SK-N-SH treated with all-trans-retinoic acid at 6 μM for 48 hours (cell line): ENCODE results near the gene BRPF3.

ENCODE experiments used
- ARNTL ChIP-seq: fragments of 450-650 bp; formaldehyde crosslinking; IDR thresholded peaks from 2 replicates; pipeline ENCODE4 v1.5.0; 2020; ENCODE audit warnings: low read depth, mild to moderate bottlenecking, moderate library complexity, borderline replicate concordance
- CREB5 ChIP-seq: fragments of 250-450 bp; sonication (Bioruptor Pico); IDR thresholded peaks from 2 replicates; pipeline ENCODE4 v1.5.1; 2020; ENCODE audit warnings: low read depth, mild to moderate bottlenecking, moderate library complexity
- PPARA ChIP-seq: fragments of 250-450 bp; sonication (Bioruptor Pico); IDR thresholded peaks from 2 replicates; pipeline ENCODE4 v1.5.0; 2020; ENCODE audit warnings: mild to moderate bottlenecking, borderline replicate concordance
- RARB ChIP-seq: fragments of 250-450 bp; sonication (Bioruptor Pico); IDR thresholded peaks from 2 replicates; pipeline ENCODE4 v1.8.0; 2021; ENCODE audit warnings: mild to moderate bottlenecking, moderate library complexity
- ZFP30 ChIP-seq: fragments of 450-650 bp; formaldehyde crosslinking; IDR thresholded peaks from 2 replicates; pipeline ENCODE4 v1.5.0; 2022; ENCODE audit warnings: mild to moderate bottlenecking, moderate library complexity
- ZNF565 ChIP-seq: fragments of 450-650 bp; formaldehyde crosslinking; conservative IDR thresholded peaks from 2 replicates; pipeline ENCODE4 v1.5.0; 2020; ENCODE audit warnings: low read depth, mild to moderate bottlenecking, moderate library complexity
- TF ChIP-seq, protein P1 (sequence below): fragments of 250-450 bp; sonication (Bioruptor Pico); IDR thresholded peaks from 2 replicates; pipeline ENCODE4 v1.8.0; 2020; ENCODE audit warnings: mild to moderate bottlenecking, moderate library complexity, borderline replicate concordance

DNA sequence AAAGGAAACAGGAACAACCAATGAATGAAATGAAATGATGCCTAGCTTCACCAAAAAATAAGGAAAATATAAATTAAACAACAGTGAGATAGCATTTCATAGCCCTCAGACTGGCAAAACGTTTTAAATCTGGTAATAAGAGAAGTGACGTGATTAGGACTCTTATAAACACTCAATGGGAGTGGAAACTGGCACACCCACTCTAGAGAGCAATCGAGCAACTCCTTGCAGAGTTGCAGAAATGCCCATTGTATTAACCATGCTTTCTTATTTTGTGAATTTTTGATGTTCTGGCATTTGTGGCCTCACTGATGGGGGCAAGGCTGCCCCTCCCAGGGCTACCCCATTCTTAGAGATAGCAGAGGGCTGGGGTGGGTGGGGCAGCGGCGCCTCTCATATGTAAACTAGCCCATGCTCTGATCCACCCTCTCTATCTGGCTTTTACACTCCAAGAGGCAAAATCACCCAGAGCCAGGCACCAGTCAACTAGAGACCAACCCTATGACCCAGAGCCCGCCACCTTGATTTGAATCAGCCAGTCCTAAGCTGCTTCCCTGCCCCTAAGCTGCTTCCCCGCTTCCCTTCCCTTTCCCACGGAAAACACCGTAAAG, 67.0 kb downstream of the BRPF3 start:
- TF ChIP-seq, protein P1, sequence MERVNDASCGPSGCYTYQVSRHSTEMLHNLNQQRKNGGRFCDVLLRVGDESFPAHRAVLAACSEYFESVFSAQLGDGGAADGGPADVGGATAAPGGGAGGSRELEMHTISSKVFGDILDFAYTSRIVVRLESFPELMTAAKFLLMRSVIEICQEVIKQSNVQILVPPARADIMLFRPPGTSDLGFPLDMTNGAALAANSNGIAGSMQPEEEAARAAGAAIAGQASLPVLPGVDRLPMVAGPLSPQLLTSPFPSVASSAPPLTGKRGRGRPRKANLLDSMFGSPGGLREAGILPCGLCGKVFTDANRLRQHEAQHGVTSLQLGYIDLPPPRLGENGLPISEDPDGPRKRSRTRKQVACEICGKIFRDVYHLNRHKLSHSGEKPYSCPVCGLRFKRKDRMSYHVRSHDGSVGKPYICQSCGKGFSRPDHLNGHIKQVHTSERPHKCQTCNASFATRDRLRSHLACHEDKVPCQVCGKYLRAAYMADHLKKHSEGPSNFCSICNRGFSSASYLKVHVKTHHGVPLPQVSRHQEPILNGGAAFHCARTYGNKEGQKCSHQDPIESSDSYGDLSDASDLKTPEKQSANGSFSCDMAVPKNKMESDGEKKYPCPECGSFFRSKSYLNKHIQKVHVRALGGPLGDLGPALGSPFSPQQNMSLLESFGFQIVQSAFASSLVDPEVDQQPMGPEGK (CRISPR knock-in tag) = no peak
- TF ChIP-seq ZFP30 = no peak
- TF ChIP-seq CREB5 (CRISPR knock-in tag) = no peak
- TF ChIP-seq ZNF565 (CRISPR knock-in tag) = no peak
- TF ChIP-seq RARB (CRISPR knock-in tag) = no peak
- TF ChIP-seq PPARA (CRISPR knock-in tag) = no peak
- no peak for TF ChIP-seq ARNTL (CRISPR knock-in tag)
